ENCODE results near the gene CNTNAP2.

DNA sequence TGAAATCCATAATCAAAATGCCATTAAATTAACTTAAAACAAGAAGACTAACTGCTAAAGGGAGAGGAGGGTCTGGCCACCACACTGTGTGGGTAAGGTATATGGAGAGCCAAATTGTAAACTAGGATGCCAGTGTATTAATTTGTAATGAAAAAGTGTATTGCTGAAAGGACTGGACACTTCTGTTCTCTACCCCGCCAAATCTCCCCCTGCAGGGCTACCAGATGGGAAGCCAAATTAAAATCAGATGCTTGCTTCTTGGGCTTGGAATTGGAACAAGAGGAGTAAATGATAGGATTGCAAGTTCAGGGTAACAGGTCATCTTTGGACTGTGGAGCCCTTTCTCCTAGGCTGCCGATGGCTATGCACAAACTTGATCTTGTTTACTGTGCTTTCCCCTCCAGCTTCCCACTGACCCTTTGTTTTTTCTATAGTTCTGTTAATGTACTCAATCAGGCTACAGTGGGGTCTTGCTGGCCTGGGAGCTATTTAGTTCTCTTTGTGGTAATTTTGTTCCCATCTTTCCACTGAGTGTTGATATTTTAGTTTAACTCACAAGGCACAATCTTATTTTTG, 1541.9 kb downstream of the CNTNAP2 start:
- TF ChIP-seq, protein P1, sequence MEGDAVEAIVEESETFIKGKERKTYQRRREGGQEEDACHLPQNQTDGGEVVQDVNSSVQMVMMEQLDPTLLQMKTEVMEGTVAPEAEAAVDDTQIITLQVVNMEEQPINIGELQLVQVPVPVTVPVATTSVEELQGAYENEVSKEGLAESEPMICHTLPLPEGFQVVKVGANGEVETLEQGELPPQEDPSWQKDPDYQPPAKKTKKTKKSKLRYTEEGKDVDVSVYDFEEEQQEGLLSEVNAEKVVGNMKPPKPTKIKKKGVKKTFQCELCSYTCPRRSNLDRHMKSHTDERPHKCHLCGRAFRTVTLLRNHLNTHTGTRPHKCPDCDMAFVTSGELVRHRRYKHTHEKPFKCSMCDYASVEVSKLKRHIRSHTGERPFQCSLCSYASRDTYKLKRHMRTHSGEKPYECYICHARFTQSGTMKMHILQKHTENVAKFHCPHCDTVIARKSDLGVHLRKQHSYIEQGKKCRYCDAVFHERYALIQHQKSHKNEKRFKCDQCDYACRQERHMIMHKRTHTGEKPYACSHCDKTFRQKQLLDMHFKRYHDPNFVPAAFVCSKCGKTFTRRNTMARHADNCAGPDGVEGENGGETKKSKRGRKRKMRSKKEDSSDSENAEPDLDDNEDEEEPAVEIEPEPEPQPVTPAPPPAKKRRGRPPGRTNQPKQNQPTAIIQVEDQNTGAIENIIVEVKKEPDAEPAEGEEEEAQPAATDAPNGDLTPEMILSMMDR (IDR thresholded peaks at IDR 0.05; ENCODE audit: borderline replicate concordance, extremely low read depth, low read length, poor library complexity, severe bottlenecking): no peak
- no peak for TF ChIP-seq EZH2 (IDR thresholded peaks at IDR 0.05; ENCODE audit: borderline replicate concordance, low read depth, low read length, severe bottlenecking)
